ENCODE measurements around the gene MYCBPAP.

DNA sequence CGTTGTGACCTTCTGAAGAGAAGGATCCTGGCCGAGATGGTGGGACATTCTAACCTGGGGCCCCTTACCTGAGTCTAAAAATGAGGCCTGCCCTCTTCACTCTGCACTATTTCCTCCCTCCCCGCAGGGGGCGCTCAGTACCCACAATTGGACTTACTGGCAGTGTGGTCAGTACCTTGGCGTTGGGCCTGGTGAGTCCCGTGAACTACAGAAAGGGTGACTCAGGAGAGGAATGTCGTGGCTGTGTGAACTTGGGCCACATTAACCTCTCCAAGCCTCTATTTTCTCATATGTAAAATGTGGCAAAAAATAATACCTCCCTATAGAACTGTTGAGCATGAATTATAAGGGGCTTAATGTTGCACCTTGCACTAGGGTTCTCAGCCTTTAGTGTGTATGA is 25.7 kb upstream of the MYCBPAP start:
- TF ChIP-seq CTCF (IDR thresholded peaks at IDR 0.05) (peak; percentile 53 to 99 (median 90)), POLR2A (IDR thresholded peaks at IDR 0.05) (no peak)

Measured in thyroid gland (tissue), 4 donors.